ENCODE results near the gene KHK. TPM values are rescaled to one million over a fixed set of nuclear protein-coding genes. Genes with fewer than 3 reads are reported as not detected.

KHK gene
- total RNA-seq, 1 donor from 2014 or later, result 2.4 TPM

GRCh38 chr2:27070653-27071276, 15.8 kb upstream of the KHK start:
- no peaks in the 10 kb centered on the region for H3K27me3 Mint-ChIP-seq (ENCODE audit: unreplicated experiment)
- TF ChIP-seq CTCF (IDR thresholded peaks at IDR 0.05), result no peak
- H3K9me3 Mint-ChIP-seq (ENCODE audit: unreplicated experiment), result no peaks in the 10 kb centered on the region
- peaks cover 58% of the 10 kb centered on the region for H3K4me1 Mint-ChIP-seq (ENCODE audit: unreplicated experiment)
- H3K27ac Mint-ChIP-seq (ENCODE audit: unreplicated experiment), result peak overlapping the region; percentile 91
- H3K4me3 Mint-ChIP-seq (ENCODE audit: unreplicated experiment), result peak overlapping the region; percentile 89
- peaks cover 19% of the 10 kb centered on the region for H3K36me3 Mint-ChIP-seq (ENCODE audit: unreplicated experiment)
- no peak for DNase-seq (ENCODE audit: extremely low spot score, unreplicated experiment)

GRCh38 chr2:27071277-27071989, 15.1 kb upstream of the KHK start, which contains the start of gene OST4:
OST4 (minus strand) TSS chr2:27071654.
- Mint-ChIP-seq H3K9me3 (ENCODE audit: unreplicated experiment) (no peaks in the 10 kb centered on the region), H3K4me1 (ENCODE audit: unreplicated experiment) (peaks cover 64% of the 10 kb centered on the region), H3K27me3 (ENCODE audit: unreplicated experiment) (no peaks in the 10 kb centered on the region)

GRCh38 chr2:27071990-27072830, 14.4 kb upstream of the KHK start:
- Mint-ChIP-seq H3K4me1 (ENCODE audit: unreplicated experiment) (peaks cover 69% of the 10 kb centered on the region), H3K4me3 (ENCODE audit: unreplicated experiment) (peak overlapping the region; percentile 77), H3K36me3 (ENCODE audit: unreplicated experiment) (peaks cover 14% of the 10 kb centered on the region), H3K9me3 (ENCODE audit: unreplicated experiment) (no peaks in the 10 kb centered on the region), H3K27me3 (ENCODE audit: unreplicated experiment) (no peaks in the 10 kb centered on the region), H3K27ac (ENCODE audit: unreplicated experiment) (peak overlapping the region; percentile 99)
- TF ChIP-seq CTCF (IDR thresholded peaks at IDR 0.05), result no peak
- DNase-seq (ENCODE audit: extremely low spot score, unreplicated experiment), result no peak

More at GRCh38 chr2:27071277-27071989, 15.1 kb upstream of the KHK start, which contains the start of gene OST4:
- Mint-ChIP-seq H3K27ac (ENCODE audit: unreplicated experiment) (peak within 1 kb of the TSS; percentile 99), H3K36me3 (ENCODE audit: unreplicated experiment) (peaks cover 14% of the 10 kb centered on the region), H3K4me3 (ENCODE audit: unreplicated experiment) (peak within 1 kb of the TSS; percentile 89)
- peak; percentile 97 for DNase-seq (ENCODE audit: extremely low spot score, unreplicated experiment)
- peak; percentile 13 for TF ChIP-seq CTCF (IDR thresholded peaks at IDR 0.05)

GRCh38 chr2:27072920-27073319, 13.7 kb upstream of the KHK start:
- Mint-ChIP-seq H3K36me3 (ENCODE audit: unreplicated experiment) (peaks cover 14% of the 10 kb centered on the region), H3K4me3 (ENCODE audit: unreplicated experiment) (peak overlapping the region; percentile 77), H3K27me3 (ENCODE audit: unreplicated experiment) (no peaks in the 10 kb centered on the region), H3K27ac (ENCODE audit: unreplicated experiment) (peak overlapping the region; percentile 99), H3K4me1 (ENCODE audit: unreplicated experiment) (peaks cover 76% of the 10 kb centered on the region), H3K9me3 (ENCODE audit: unreplicated experiment) (no peaks in the 10 kb centered on the region)
- TF ChIP-seq CTCF (IDR thresholded peaks at IDR 0.05), result no peak
- DNase-seq (ENCODE audit: extremely low spot score, unreplicated experiment), result no peak

Measured in osteocyte (in vitro differentiated cells).